Lung (tissue), 12 donors: ENCODE measurements around the gene FARP1. TPM values are rescaled to one million over a fixed set of nuclear protein-coding genes. Genes with fewer than 3 reads are reported as not detected.

Experiments
- ATAC-seq: fragments of 200-7000 bp; cut with Tn5 transposase; one replicate; pipeline ENCODE4 v1.9.1; 2020; ENCODE audit warnings: moderate number of reproducible peaks; ENCODE audit not compliant: insufficient read depth, low FRiP score
- DNase-seq, 3 donors: peaks; one replicate each; pipeline ENCODE4 v3.0.0-alpha.2; 2013 to 2017
- H3K27ac ChIP-seq, 2 donors: one replicate each; pipeline ENCODE4 v1.5.1; 2013; ENCODE audit warnings: mild to moderate bottlenecking in 2 of 2, moderate library complexity in 2 of 2, control low read depth in 1 of 2, inconsistent platforms in 1 of 2, low read depth in 1 of 2, low read length in 1 of 2
- H3K27me3 ChIP-seq, 3 donors: one replicate each; pipeline ENCODE4 v1.5.1; 2013; ENCODE audit warnings: low read length in 2 of 3; ENCODE audit not compliant: control insufficient read depth in 3 of 3, insufficient read depth in 3 of 3
- H3K36me3 ChIP-seq, 4 donors: one replicate each; pipeline ENCODE4 v1.5.1; 2013; ENCODE audit warnings: low read length in 4 of 4, mild to moderate bottlenecking in 1 of 4, moderate library complexity in 1 of 4; ENCODE audit not compliant: control insufficient read depth in 4 of 4, insufficient read depth in 4 of 4
- H3K4me1 ChIP-seq, 5 donors: one replicate each; pipeline ENCODE4 v1.5.1; 2013; ENCODE audit warnings: low read length in 5 of 5, mild to moderate bottlenecking in 2 of 5, moderate library complexity in 1 of 5; ENCODE audit not compliant: control insufficient read depth in 5 of 5, insufficient read depth in 5 of 5
- H3K4me3 ChIP-seq: one replicate; pipeline ENCODE4 v1.5.1; 2013; ENCODE audit warnings: mild to moderate bottlenecking, control low read depth, moderate library complexity
- H3K9ac ChIP-seq, 2 donors: one replicate each; pipeline ENCODE4 v1.5.1; 2013; ENCODE audit warnings: low read length in 2 of 2, control low read depth in 1 of 2; ENCODE audit not compliant: insufficient read depth in 1 of 2
- H3K9me3 ChIP-seq, 4 donors: one replicate each; pipeline ENCODE4 v1.5.1; 2013; ENCODE audit warnings: low read length in 3 of 4, mild to moderate bottlenecking in 1 of 4, moderate library complexity in 1 of 4; ENCODE audit not compliant: control insufficient read depth in 4 of 4, insufficient read depth in 3 of 4
- WGBS, 2 donors: extraction: QIAGEN DNeasy Blood & Tissue Kit; methylation state at CpG; one replicate each; pipeline ENCODE4 v1.1.7; 2013; 5-methylcytosine and 5-hydroxymethylcytosine counted together
- polyA plus RNA-seq, 2 donors: library from polyadenylated mRNA; stranded (reverse); fragments of 200-250 nt; gene quantifications; one replicate each; pipeline ENCODE4 v1.2.1, GENCODE V29; 2013
- total RNA-seq, 2 donors: library from RNA; depleted of rRNA in 1 of 2; stranded (reverse); fragments of >200 nt in 1 of 2; gene quantifications; one replicate each; pipeline ENCODE4 v1.2.1, GENCODE V29; 2014 to 2021
- TF ChIP-seq, protein P1 (sequence below): IDR thresholded peaks from 2 replicates; pipeline ENCODE4 v1.5.1; 2012; ENCODE audit warnings: mild to moderate bottlenecking; ENCODE audit errors: control extremely low read depth, extremely low read depth
- donor health status: control.
- donor health status: control.
- donor health status: Bipolar disorder and iron deficiency.
- donor health status: healthy.
- donor health status: DM: yes; HTN: yes; CAD: no.

Gene FARP1
- total and polyA plus RNA-seq, 4 donors: 20.8 to 102 (median 54.4) TPM

GRCh38 chr13:98343461-98343860 lies 200.6 kb downstream of the FARP1 start:
- H3K9ac ChIP-seq: no peak overlapping the region
- no peak overlapping the region for H3K27ac ChIP-seq
- H3K36me3 ChIP-seq: peaks cover 0 to 5% (median 1%) of the 10 kb centered on the region in 4 donors
- TF ChIP-seq, protein P1, sequence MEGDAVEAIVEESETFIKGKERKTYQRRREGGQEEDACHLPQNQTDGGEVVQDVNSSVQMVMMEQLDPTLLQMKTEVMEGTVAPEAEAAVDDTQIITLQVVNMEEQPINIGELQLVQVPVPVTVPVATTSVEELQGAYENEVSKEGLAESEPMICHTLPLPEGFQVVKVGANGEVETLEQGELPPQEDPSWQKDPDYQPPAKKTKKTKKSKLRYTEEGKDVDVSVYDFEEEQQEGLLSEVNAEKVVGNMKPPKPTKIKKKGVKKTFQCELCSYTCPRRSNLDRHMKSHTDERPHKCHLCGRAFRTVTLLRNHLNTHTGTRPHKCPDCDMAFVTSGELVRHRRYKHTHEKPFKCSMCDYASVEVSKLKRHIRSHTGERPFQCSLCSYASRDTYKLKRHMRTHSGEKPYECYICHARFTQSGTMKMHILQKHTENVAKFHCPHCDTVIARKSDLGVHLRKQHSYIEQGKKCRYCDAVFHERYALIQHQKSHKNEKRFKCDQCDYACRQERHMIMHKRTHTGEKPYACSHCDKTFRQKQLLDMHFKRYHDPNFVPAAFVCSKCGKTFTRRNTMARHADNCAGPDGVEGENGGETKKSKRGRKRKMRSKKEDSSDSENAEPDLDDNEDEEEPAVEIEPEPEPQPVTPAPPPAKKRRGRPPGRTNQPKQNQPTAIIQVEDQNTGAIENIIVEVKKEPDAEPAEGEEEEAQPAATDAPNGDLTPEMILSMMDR: no peak
- H3K4me1 ChIP-seq: peaks cover 0 to 11% (median 4%) of the 10 kb centered on the region in 5 donors
- H3K4me3 ChIP-seq: no peak overlapping the region
- peaks cover 0 to 2% (median 0%) of the 10 kb centered on the region in 4 donors for H3K9me3 ChIP-seq
- DNase-seq (no peak), ATAC-seq (no peak)
- H3K27me3 ChIP-seq: no peaks in the 10 kb centered on the region
- WGBS, 2 donors: 87 to 88% methylated on average over 10 of the region's 10 CpGs

DNA sequence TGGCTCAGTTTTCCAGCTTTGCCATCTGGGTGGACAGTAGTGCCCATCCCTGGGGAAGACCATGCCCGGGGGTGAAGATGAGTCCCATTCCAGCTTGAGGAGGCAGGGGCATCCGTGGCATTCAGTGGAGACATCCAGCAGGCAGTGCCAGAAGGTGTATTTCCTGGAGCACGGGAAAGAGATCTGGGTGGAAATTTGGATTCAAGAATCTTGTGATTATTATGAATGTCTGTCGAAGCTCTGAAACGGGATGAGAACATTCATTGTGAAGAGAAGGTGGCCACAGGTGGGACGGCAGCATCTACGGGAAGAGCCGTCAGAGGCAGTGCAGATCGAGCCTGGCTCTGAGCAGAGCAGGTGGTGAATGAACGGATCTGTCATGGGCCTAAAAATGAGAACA lies 201.5 kb downstream of the FARP1 start:
- H3K4me3 ChIP-seq: no peak overlapping the region
- TF ChIP-seq, protein P1: no peak
- H3K27me3 ChIP-seq: no peaks in the 10 kb centered on the region
- peaks cover 0 to 2% (median 0%) of the 10 kb centered on the region in 4 donors for H3K9me3 ChIP-seq
- no peak overlapping the region for H3K9ac ChIP-seq
- DNase-seq: no peak
- H3K27ac ChIP-seq: no peak overlapping the region
- H3K36me3 ChIP-seq: peaks cover 0 to 2% (median 0%) of the 10 kb centered on the region in 4 donors
- 95 to 96% methylated on average over 10 of the region's 10 CpGs for WGBS, 2 donors
- peaks cover 0 to 15% (median 4%) of the 10 kb centered on the region in 5 donors for H3K4me1 ChIP-seq
- ATAC-seq: no peak

GRCh38 chr13:98345107-98345935 lies 202.4 kb downstream of the FARP1 start:
- Histone ChIP-seq H3K4me3 (no peak overlapping the region), H3K9me3 (peaks cover 0 to 2% (median 0%) of the 10 kb centered on the region in 4 donors), H3K36me3 (peaks cover 0 to 2% (median 0%) of the 10 kb centered on the region in 4 donors), H3K27ac (no peak overlapping the region), H3K9ac (no peak overlapping the region), H3K4me1 (peaks cover 0 to 15% (median 5%) of the 10 kb centered on the region in 5 donors), H3K27me3 (no peaks in the 10 kb centered on the region)
- WGBS, 2 donors: 80 to 89% methylated on average over 12 of the region's 12 CpGs
- no peak for ATAC-seq
- TF ChIP-seq, protein P1: no peak
- DNase-seq: no peak
